Non-pigmented ciliary epithelial cell (primary cell): ENCODE data around the gene PHF8.

Source experiments
- DNase-seq: peaks from one replicate; pipeline ENCODE4 v3.0.0-alpha.2; 2010; ENCODE audit warnings: low read depth

PHF8 gene

DNA sequence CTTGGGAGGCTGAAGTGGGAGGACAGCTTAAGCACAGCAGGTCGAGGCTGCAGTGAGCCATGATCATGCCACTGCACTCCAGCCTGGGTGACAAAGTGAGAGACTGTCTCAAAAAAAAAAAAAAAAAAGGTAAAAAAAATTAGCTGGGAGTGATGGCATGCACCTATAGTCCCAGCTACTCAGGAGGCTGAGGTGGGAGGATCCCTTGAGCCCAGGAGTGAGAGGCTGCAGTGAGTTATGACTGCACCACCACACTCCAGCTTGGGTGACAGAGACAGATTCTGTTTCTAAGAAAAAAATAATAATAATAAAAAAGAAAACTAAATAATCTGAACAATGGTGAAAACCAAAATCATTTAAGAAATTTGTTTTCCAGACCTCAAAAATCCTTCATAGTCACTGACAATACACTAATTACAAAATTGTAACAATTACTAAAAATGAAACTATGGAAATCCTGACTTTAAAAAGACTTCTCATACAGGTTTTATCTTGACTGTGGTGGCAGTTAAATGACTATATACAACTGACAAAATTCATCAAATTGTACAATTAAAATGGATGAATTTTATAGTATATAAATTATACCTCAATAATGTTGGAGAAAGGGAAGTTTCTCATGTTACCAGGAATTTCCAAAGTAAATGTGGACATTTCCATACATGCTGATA lies 31.3 kb downstream of the PHF8 start:
- no peak for DNase-seq

GRCh38 chrX:54007682-54008081 lies 36.6 kb downstream of the PHF8 start:
- no peak for DNase-seq

DNA sequence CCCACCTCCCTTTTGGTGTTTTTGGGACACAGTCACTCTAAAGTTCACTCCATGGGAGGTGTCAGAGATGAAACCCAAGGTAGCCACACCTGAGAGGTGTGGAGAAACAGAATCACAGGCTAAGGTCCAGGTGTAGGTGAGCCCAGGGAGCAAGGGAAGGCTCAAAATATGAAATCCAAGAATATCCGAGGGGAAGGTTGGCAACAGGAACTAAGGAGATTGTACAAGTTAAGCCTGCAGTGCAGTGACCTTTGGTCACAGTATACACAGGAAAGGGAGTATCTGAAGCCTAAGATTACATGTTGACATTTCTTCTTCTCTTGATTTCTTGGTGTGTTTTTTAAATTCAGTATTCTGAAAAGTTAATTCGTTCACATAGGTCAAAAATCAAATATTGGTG lies 46.5 kb downstream of the PHF8 start:
- no peak for DNase-seq

DNA sequence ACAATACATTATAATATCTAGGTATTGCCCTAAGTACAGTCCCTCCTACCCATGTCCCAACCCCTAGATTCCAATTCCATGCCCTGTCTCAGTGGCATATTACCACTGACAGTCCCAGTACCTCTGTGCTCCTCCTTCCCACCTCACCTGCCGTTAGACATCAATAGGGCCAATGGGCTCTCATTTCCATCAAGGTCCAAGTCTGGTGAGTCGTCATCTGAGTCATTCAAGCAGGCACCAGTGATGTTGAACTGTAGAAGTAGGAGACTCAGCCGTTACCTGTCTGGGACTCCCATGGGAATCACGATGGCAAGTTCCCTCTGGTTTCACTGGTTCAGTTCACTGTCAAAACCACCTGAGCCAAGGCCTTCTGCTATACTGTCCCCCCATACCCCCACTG lies 51.7 kb downstream of the PHF8 start:
- no peak for DNase-seq

DNA sequence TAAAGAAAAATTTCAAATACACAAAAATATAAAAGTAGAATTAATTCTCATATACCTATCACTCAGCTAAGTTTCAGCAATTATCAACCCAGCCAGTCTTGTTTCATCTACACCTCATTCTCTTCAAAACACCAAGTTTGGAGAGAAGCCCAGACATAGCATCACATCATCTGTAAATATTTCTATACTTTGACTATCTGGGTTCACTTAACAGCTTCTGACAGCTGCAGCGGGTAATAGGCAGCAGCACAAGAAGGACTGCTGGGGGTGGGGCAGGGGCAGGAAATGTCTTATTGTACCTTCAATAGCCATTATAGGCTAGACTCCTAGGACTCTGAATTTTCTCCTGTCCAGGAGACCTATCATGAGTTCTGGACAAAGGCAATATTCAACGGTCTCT lies 54.1 kb downstream of the PHF8 start:
- DNase-seq = peak; percentile 6

DNA sequence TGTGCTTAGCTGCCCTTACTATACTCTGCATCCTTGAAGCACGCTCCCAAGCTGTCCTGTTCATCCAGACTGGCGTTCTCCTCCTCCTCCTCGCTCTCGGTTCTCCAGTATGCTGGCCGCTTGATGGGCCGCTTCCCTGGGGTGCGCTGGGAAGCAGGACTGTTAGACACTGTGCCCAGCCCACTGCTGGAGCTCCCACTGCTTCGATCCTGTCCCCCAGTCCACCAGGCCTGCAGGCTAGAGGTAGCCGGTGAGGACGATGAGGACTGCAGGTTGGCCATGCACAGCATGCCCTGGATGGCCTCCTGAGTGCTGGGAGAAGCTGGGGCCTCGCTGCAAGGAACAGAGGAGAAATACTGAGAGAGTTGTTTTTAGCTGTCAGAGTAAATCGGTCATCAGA lies 59.4 kb downstream of the PHF8 start:
- no peak for DNase-seq

DNA sequence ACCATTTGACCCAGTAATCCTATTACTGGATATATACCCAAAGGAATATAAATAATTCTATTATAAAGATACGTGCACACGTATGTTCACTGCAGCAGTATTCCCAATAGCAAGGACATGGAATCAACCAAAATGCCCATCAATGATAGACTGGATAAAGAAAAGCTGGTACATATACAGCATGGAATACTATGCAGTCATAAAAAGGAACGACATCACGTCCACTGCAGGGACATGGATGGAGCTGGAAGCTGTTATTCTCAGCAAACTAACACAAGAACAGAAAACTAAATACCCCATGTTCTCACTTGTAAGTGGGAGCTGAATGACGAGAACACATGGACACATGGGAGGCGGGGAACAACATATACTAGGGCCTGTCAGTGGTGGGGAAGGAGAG lies 69.7 kb downstream of the PHF8 start:
- no peak for DNase-seq

DNA sequence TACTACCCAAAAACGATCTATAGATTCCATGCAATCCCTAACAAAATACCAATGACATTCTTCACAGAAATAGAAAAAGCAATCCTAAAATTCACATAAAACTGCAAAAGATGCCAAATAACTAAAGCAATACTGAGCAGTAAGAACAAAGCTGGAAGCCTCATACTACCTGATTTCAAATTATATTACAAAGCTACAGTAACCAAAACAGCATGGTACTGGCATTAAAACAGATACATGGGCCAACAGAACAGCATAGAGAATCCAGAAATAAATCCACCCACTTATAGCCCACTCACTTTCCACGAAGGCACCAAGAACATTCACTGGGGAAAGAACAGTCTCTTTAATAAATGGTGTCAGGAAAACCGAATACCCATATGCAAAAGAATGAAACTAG lies 74.7 kb downstream of the PHF8 start:
- DNase-seq = no peak

GRCh38 chrX:53950130-53950733 lies 94.0 kb downstream of the PHF8 start:
- no peak for DNase-seq

- no peak for DNase-seq
Observed at GRCh38 chrX:53940180-53940579, 104.1 kb downstream of the PHF8 start.

DNA sequence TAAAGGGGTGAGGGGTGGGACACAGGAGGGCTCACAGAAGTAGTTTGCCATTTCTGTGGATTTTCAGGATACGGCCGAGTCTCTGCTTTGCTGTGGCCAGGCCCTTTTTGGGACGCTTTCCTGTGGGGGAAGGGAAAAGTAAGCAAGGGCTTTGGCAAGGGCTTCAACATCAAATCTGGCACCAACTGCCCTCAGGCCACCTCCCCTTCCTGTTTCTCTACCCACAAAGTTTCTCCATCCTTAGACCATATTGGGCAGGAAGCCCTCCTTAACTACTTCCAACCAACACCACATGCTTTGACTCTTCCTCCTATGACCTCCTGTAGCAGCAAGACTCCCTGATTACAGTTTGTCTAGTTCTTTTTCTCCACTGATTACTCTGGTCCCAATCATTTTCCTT lies 105.1 kb downstream of the PHF8 start:
- no peak for DNase-seq

GRCh38 chrX:53930515-53931380 lies 113.5 kb downstream of the PHF8 start:
- DNase-seq = no peak

- DNase-seq = no peak
Observed at GRCh38 chrX:53926030-53926429, 118.2 kb downstream of the PHF8 start.

DNA sequence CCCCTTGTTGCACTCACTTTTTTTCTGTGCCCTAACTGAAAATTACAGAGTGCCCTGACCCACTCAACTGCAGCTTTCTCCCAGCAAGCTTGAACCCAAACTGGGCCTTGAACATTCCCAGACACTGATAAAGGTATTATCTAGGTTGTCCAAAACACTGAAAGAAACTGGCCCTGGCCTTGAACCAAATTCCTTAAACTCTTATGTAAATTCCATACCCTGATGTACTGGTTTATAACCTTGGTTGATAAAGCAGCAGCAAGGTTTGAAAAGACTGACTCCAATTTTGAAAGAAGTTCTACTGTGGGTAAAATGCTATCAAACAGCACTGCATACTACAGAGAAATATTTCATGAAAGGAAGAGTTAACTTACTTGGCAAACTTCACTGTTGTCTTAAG lies 125.6 kb downstream of the PHF8 start:
- DNase-seq = no peak

GRCh38 chrX:53900623-53901022 lies 143.7 kb downstream of the PHF8 start:
- no peak for DNase-seq

DNA sequence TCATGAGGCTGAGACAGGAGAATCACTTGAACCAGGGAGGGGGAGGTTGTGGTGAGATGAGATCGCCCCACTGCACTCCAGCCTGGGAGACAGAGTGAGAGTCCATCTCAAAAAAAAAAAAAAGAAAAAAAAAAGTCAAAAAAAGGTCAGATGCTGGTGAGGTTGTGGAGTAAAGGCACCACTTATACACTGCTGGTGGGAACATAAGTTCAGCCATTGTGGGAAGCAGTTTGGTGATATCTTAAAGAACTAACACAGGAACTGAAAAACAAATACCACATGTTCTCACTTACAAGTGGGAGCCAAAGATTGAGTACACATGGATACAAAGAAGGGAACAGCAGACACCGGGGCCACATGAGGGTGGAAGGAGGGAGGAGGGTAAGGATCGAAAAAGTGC lies 149.0 kb downstream of the PHF8 start:
- no peak for DNase-seq
